Occipital lobe (tissue), 2 donors: ENCODE data around the gene DISC1. TPM values are rescaled to one million over a fixed set of nuclear protein-coding genes. Genes with fewer than 3 reads are reported as not detected.
A peak's percentile ranks its signal among the peaks of the same experiment; 100 is the strongest.
"Not testable (repeated sequence)": the region's sequence is repeated elsewhere in the genome, so short reads cannot be mapped to it uniquely, and the experiment has no call there.

Experiments
- DNase-seq: peaks from one replicate; lab custom pipeline; 2025; lab: John Stamatoyannopoulos, UW
- total RNA-seq: library from RNA; depleted of rRNA; stranded (reverse); fragments of >200 nt; gene quantifications from one replicate; pipeline ENCODE4 v1.2.3, GENCODE V29; 2014

DISC1 gene
- total RNA-seq = 6.4 TPM

- peak; percentile 48 for DNase-seq
These were observed at the start of gene DISC1 for GRCh38 chr1:231626535-231626950. Gene DISC1 (plus strand): TSS chr1:231626790. CDS start chr1:231626868, 78 bp downstream.

- DNase-seq = no peak
These were observed 49.5 kb upstream of the DISC1 start for GRCh38 chr1:231576804-231577718.

- no peak for DNase-seq
These were observed 45.7 kb upstream of the DISC1 start for GRCh38 chr1:231580874-231581273.

- DNase-seq = no peak
These were observed 44.7 kb upstream of the DISC1 start for GRCh38 chr1:231581859-231582258.

GRCh38 chr1:231583376-231583775, 43.2 kb upstream of the DISC1 start:
- DNase-seq = no peak

- no peak for DNase-seq
These were observed 42.5 kb upstream of the DISC1 start for GRCh38 chr1:231584117-231584516.

- DNase-seq = no peak
These were observed 41.7 kb upstream of the DISC1 start for GRCh38 chr1:231584921-231585320.

GRCh38 chr1:231590453-231591198, 36.0 kb upstream of the DISC1 start:
- DNase-seq = peak; percentile 32

GRCh38 chr1:231591466-231591865, 35.1 kb upstream of the DISC1 start:
- no peak for DNase-seq

- DNase-seq = no peak
These were observed 33.8 kb upstream of the DISC1 start for GRCh38 chr1:231592809-231593208.

- not testable (repeated sequence) for DNase-seq
These were observed 33.3 kb upstream of the DISC1 start for GRCh38 chr1:231593264-231593663.

GRCh38 chr1:231594123-231594522, 32.5 kb upstream of the DISC1 start:
- DNase-seq = no peak

GRCh38 chr1:231594749-231595148, 31.8 kb upstream of the DISC1 start:
- no peak for DNase-seq

- no peak for DNase-seq
These were observed 30.2 kb upstream of the DISC1 start for GRCh38 chr1:231596337-231596791.

- DNase-seq = no peak
These were observed 28.6 kb upstream of the DISC1 start for GRCh38 chr1:231597971-231598370.

- no peak for DNase-seq
These were observed 26.1 kb upstream of the DISC1 start for GRCh38 chr1:231600458-231600976.

GRCh38 chr1:231601824-231602672, 24.5 kb upstream of the DISC1 start:
- no peak for DNase-seq

- no peak for DNase-seq
These were observed 24.0 kb upstream of the DISC1 start for GRCh38 chr1:231602673-231602984.

GRCh38 chr1:231603598-231604275, 22.9 kb upstream of the DISC1 start:
- no peak for DNase-seq

- DNase-seq = no peak
These were observed 22.3 kb upstream of the DISC1 start for GRCh38 chr1:231604276-231604621.
